ENCODE results near the gene MRPL44. TPM values are rescaled to one million over a fixed set of nuclear protein-coding genes. Genes with fewer than 3 reads are reported as not detected.

MRPL44 gene
- 37.3 TPM for total RNA-seq (ENCODE audit: unreplicated experiment)
- long read RNA-seq, transcript MRPL44-201 (4 exons, 1,748 nt), result major isoform, 84 of 86 reads
- long read RNA-seq, partial matches to known transcripts, result 0 of 86 reads
- long read RNA-seq, other reads (novel, unspliced or antisense), result 2 of 86 reads

- TF ChIP-seq, protein P1, sequence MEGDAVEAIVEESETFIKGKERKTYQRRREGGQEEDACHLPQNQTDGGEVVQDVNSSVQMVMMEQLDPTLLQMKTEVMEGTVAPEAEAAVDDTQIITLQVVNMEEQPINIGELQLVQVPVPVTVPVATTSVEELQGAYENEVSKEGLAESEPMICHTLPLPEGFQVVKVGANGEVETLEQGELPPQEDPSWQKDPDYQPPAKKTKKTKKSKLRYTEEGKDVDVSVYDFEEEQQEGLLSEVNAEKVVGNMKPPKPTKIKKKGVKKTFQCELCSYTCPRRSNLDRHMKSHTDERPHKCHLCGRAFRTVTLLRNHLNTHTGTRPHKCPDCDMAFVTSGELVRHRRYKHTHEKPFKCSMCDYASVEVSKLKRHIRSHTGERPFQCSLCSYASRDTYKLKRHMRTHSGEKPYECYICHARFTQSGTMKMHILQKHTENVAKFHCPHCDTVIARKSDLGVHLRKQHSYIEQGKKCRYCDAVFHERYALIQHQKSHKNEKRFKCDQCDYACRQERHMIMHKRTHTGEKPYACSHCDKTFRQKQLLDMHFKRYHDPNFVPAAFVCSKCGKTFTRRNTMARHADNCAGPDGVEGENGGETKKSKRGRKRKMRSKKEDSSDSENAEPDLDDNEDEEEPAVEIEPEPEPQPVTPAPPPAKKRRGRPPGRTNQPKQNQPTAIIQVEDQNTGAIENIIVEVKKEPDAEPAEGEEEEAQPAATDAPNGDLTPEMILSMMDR (IDR thresholded peaks at IDR 0.05; ENCODE audit: partially characterized antibody, unreplicated experiment), result no peak
- Mint-ChIP-seq H3K4me1 (ENCODE audit: low read depth, unreplicated experiment) (peaks cover 19% of the 10 kb centered on the region), H3K4me3 (ENCODE audit: unreplicated experiment) (peak within 1 kb of the TSS; percentile 97), H3K36me3 (ENCODE audit: unreplicated experiment) (no peaks in the 10 kb centered on the region), H3K27ac (ENCODE audit: unreplicated experiment) (peak within 1 kb of the TSS; percentile 99), H3K27me3 (ENCODE audit: unreplicated experiment) (peaks cover 6% of the 10 kb centered on the region), H3K9me3 (ENCODE audit: unreplicated experiment) (peaks cover 3% of the 10 kb centered on the region)
- peak; percentile 98 for DNase-seq
Observed at GRCh38 chr2:223957092-223957851, at the start of gene MRPL44. MRPL44 (plus strand) TSS chr2:223957463; CDS start chr2:223957473, 10 bp downstream.

- DNase-seq, result no peak
- Mint-ChIP-seq H3K27ac (ENCODE audit: unreplicated experiment) (no peak overlapping the region), H3K4me1 (ENCODE audit: low read depth, unreplicated experiment) (peaks cover 7% of the 10 kb centered on the region), H3K36me3 (ENCODE audit: unreplicated experiment) (no peaks in the 10 kb centered on the region), H3K4me3 (ENCODE audit: unreplicated experiment) (no peak overlapping the region), H3K27me3 (ENCODE audit: unreplicated experiment) (no peaks in the 10 kb centered on the region), H3K9me3 (ENCODE audit: unreplicated experiment) (peaks cover 2% of the 10 kb centered on the region)
- TF ChIP-seq, protein P1 (IDR thresholded peaks at IDR 0.05; ENCODE audit: partially characterized antibody, unreplicated experiment), result no peak
Observed at GRCh38 chr2:223908304-223908998, 48.8 kb upstream of the MRPL44 start.

DNA sequence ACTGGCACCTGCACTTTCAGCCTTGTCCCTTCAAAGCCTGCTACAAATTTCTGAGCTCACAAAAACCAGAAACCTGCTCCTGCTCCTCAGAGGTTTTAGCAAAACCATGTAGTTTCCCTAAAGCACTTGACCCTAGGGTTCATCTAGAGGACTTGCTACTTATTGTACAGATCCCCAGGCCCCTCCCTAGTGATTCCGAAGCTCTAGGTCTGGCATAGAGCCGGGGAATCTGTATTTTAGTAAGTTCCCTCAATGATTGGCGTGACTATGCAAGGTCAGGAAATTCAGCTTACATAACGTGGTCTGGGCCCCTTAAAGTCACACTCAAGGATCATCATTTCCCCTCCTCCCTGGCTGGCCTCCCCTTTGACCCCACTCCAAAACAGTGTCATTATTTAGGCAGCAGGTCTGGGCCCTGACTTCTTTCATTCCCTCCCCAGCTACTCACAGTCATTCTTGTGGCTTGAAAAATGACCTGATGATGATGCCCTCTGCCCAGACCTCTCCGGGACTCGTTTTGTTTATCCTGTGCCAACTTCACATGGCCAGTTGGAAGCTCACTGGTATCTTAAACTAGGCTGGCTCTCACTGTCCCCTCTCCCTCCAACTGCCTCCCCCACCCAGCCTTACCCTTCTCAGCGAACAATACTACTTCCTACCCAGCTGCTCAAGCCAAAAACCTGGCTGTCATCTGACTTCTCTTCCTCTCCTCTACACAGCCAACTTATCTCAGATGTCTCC, 48.1 kb upstream of the MRPL44 start:
- Mint-ChIP-seq H3K27ac (ENCODE audit: unreplicated experiment) (no peak overlapping the region), H3K4me3 (ENCODE audit: unreplicated experiment) (no peak overlapping the region), H3K9me3 (ENCODE audit: unreplicated experiment) (peaks cover 2% of the 10 kb centered on the region), H3K27me3 (ENCODE audit: unreplicated experiment) (no peaks in the 10 kb centered on the region), H3K36me3 (ENCODE audit: unreplicated experiment) (no peaks in the 10 kb centered on the region), H3K4me1 (ENCODE audit: low read depth, unreplicated experiment) (peaks cover 7% of the 10 kb centered on the region)
- TF ChIP-seq, protein P1 (IDR thresholded peaks at IDR 0.05; ENCODE audit: partially characterized antibody, unreplicated experiment), result no peak
- DNase-seq, result no peak

- TF ChIP-seq, protein P1 (IDR thresholded peaks at IDR 0.05; ENCODE audit: partially characterized antibody, unreplicated experiment), result no peak
- Mint-ChIP-seq H3K36me3 (ENCODE audit: unreplicated experiment) (no peaks in the 10 kb centered on the region), H3K27ac (ENCODE audit: unreplicated experiment) (no peak overlapping the region), H3K4me3 (ENCODE audit: unreplicated experiment) (no peak overlapping the region), H3K9me3 (ENCODE audit: unreplicated experiment) (peaks cover 2% of the 10 kb centered on the region), H3K27me3 (ENCODE audit: unreplicated experiment) (no peaks in the 10 kb centered on the region), H3K4me1 (ENCODE audit: low read depth, unreplicated experiment) (peaks cover 6% of the 10 kb centered on the region)
- DNase-seq, result no peak
Observed at GRCh38 chr2:223914324-223914723, 42.9 kb upstream of the MRPL44 start.
